Astrocyte of the spinal cord (primary cell): ENCODE measurements around the gene TTLL11.
"Not testable (repeated sequence)": the region's sequence is repeated elsewhere in the genome, so short reads cannot be mapped to it uniquely, and the experiment has no call there.

Experiments used
- DNase-seq: peaks from one replicate; pipeline ENCODE4 v3.0.0; 2011; ENCODE audit warnings: low read depth, low spot score
- H3K4me3 ChIP-seq: 2 replicates; pipeline ENCODE4 v1.5.1; 2011; ENCODE audit warnings: low read depth, mild to moderate bottlenecking, low read length, moderate library complexity
- in situ Hi-C: cut with HindIII; loops from 2 replicates; pipeline ENCODE4 v1.10.0; 2017; ENCODE audit warnings: low sequenced_read_pairs
- TF ChIP-seq, protein P1 (sequence below): IDR thresholded peaks from 2 replicates; pipeline ENCODE4 v1.5.1; 2012; ENCODE audit warnings: low read depth, mild to moderate bottlenecking, low read length, inconsistent platforms

The TTLL11 gene

GRCh38 chr9:122004589-122004988 lies 88.5 kb downstream of the TTLL11 start:
- in situ Hi-C loops: no loop called here
- no peak overlapping the region for H3K4me3 ChIP-seq
- TF ChIP-seq, protein P1, sequence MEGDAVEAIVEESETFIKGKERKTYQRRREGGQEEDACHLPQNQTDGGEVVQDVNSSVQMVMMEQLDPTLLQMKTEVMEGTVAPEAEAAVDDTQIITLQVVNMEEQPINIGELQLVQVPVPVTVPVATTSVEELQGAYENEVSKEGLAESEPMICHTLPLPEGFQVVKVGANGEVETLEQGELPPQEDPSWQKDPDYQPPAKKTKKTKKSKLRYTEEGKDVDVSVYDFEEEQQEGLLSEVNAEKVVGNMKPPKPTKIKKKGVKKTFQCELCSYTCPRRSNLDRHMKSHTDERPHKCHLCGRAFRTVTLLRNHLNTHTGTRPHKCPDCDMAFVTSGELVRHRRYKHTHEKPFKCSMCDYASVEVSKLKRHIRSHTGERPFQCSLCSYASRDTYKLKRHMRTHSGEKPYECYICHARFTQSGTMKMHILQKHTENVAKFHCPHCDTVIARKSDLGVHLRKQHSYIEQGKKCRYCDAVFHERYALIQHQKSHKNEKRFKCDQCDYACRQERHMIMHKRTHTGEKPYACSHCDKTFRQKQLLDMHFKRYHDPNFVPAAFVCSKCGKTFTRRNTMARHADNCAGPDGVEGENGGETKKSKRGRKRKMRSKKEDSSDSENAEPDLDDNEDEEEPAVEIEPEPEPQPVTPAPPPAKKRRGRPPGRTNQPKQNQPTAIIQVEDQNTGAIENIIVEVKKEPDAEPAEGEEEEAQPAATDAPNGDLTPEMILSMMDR: no peak
- no peak for DNase-seq

DNA sequence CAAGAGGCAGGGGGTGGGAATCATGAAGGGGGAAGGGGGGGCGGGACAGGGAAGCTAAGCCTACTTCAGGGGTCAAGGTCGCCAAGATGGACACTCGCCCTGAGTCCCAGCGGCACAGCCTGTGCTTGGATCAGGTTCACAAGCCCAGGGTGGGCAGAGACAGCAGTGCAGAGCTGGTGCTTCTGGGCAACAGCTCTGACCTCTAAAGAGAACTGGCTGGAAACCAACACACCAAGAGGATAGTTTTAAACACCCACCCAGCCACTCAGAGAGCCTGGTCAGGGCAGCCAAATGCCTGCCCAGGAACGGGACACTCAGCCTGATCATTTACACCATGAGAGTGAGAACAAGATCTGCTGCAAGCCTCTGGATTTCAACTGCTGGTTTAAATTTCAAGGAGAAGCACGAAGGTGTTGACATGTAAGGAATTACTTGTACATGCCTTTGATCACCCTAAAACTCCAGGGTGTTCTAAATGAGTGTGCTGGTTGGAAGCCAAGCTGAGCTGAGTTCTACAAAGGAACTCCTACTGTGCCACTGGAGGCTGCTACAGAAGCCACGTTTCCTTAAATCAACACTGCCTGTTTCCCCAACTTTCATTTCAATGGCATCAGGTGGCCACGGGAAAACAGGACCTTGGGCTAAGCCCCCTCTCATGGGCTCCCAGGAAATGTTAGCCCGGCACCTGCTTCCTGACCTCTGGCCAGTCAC lies 91.5 kb downstream of the TTLL11 start:
- no peak overlapping the region for H3K4me3 ChIP-seq
- TF ChIP-seq, protein P1: no peak
- in situ Hi-C loops: no loop called here
- DNase-seq: peak; percentile 66

GRCh38 chr9:122000526-122000925 lies 92.6 kb downstream of the TTLL11 start:
- DNase-seq, H3K4me3 ChIP-seq, in situ Hi-C loops: not testable (repeated sequence)

GRCh38 chr9:121999556-121999955 lies 93.6 kb downstream of the TTLL11 start:
- TF ChIP-seq, protein P1: no peak

GRCh38 chr9:121998513-121999049 lies 94.5 kb downstream of the TTLL11 start:
- no peak overlapping the region for H3K4me3 ChIP-seq
- in situ Hi-C loops: loop anchor here (25.0 kb wide), 1 partner anchor 261 kb away; no protein-coding TSS in a partner anchor
- no peak for DNase-seq
- TF ChIP-seq, protein P1: no peak

More at GRCh38 chr9:121999556-121999955, 93.6 kb downstream of the TTLL11 start:
- DNase-seq: no peak
- in situ Hi-C loops: loop anchor here (25.0 kb wide), 1 partner anchor 262 kb away; no protein-coding TSS in a partner anchor
- H3K4me3 ChIP-seq: no peak overlapping the region

DNA sequence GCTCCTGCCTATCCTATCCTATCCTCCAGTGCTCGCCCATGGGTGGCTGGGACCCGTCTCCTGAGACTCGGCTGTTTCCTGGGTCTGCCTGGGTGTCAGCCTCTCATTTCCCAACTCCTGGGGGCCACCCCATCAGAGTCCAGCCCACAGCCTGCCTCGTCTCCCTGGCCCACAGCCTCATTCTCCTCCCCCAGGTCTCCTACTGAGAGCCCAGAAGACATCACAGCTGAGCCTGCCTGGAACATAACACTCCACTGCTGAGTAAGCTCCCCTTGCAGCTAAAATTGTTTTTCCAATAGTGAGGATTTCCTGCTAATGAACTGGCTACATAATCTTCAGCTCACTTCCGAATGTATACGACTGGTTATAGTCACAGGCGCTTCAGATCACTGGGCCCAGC lies 95.3 kb downstream of the TTLL11 start:
- no peak overlapping the region for H3K4me3 ChIP-seq
- peak; percentile 62 for DNase-seq
- TF ChIP-seq, protein P1: no peak
- in situ Hi-C loops: loop anchor here (25.0 kb wide), 1 partner anchor 260 kb away; no protein-coding TSS in a partner anchor

DNA sequence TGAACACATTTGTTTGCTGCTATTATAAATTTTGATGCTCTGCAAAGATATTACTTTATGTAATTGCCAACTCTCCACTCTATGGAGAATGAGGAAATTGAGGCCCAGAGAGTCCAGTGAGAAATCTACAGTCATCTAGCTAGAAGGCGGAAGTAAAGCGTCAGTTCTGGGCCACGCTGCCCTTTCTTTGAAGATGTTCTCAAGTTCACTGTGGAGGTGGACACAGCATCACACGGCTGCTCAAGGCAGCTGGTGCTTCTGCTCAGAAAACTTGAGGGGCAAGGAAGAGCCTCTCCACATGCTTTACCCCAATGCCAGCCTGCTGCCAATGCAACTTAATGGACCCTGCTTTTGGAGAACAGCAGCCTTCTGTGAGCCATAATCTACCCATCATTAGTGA lies 96.3 kb downstream of the TTLL11 start:
- TF ChIP-seq, protein P1: no peak
- in situ Hi-C loops: loop anchor here (25.0 kb wide), 1 partner anchor 259 kb away; no protein-coding TSS in a partner anchor
- DNase-seq: no peak
- no peak overlapping the region for H3K4me3 ChIP-seq
